ENCODE measurements around the gene SMIM1.
"Not testable (repeated sequence)": the region's sequence is repeated elsewhere in the genome, so short reads cannot be mapped to it uniquely, and the experiment has no call there.

DNA sequence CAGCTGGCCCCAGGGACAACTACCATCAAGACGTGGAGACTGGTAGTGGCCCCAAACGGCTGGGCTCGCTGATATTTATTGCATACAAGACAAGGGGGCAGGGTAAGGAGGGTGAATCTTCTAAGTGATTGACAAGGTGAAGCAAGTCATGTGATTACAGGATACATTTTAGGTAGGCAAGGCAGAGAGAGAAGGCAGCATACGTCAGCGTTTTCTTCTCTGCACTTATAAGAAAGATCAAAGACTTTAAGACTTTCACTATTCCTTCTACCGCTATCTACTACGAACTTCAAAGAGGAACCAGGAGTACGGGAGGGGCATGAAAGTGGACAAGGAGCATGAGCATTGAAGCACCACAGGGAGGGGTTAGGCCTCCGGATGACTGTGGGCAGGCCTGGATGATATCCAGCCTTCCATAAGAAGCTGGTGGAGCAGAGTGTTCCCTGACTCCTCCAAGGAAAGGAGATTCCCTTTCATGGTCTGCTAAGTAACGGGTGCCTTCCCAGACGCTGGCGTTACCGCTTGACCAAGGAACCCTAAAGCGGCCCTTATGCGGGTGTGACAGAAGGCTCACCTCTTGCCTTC, 24.1 kb upstream of the SMIM1 start:
- not testable (repeated sequence) for TF ChIP-seq CTCF (IDR thresholded peaks at IDR 0.05; ENCODE audit: insufficient read depth, low read depth, low read length); EZH2 (IDR thresholded peaks at IDR 0.05; ENCODE audit: insufficient read depth, low read length)
